Measurements from ENCODE around the gene PAPOLA. TPM values are rescaled to one million over a fixed set of nuclear protein-coding genes. Genes with fewer than 3 reads are reported as not detected.

PAPOLA gene
- total RNA-seq (2022): 204 and 207 TPM in 2 replicates
- percentile 96 among the genes with signal in this experiment for Bru-seq, nascent RNA
- percentile 97 among the genes with signal in this experiment for BruChase-seq, experiment 1, labeled RNA remaining after a 2-hour chase
- BruChase-seq, experiment 2, labeled RNA remaining after a 6-hour chase: percentile 96 among the genes with signal in this experiment
- long read RNA-seq, full-length matches to known transcripts: 217 of 297 reads
- long read RNA-seq, partial matches to known transcripts: 26 of 297 reads
- long read RNA-seq, other reads (novel, unspliced or antisense): 54 of 297 reads

GRCh38 chr14:96501740-96502620 lies at the start of gene PAPOLA:
Gene PAPOLA (plus strand): TSS chr14:96502382. CDS start chr14:96502593, 211 bp downstream.
- peak within 1 kb of the TSS; percentile 99 for H3K4me3 Mint-ChIP-seq (ENCODE audit: unreplicated experiment)
- POLR2A ChIA-PET: interaction anchor here (0.5 to 1.2 kb wide), 5 partner anchors 10 to 110 kb away, joined by 3 to 4 read pairs (median 4); no protein-coding TSS in a partner anchor
- Histone ChIP-seq H3K27me3 (replicated peaks; ENCODE audit: control insufficient read depth, insufficient read depth, low read length) (no peaks in the 10 kb centered on the region), H3K4me1 (peaks cover 8% of the 10 kb centered on the region; the same call in 1 of the 2 replicates), H3K9me3 (no peaks in the 10 kb centered on the region), H3K36me3 (ENCODE audit: control insufficient read depth, insufficient read depth, low read length) (no peaks in the 10 kb centered on the region), H3K4me3 (ENCODE audit: low read depth, low read length) (peak within 1 kb of the TSS; percentile 93)
- no peaks in the 10 kb centered on the region for H3K27me3 Mint-ChIP-seq (ENCODE audit: insufficient read depth, unreplicated experiment)
- CTCF ChIA-PET: no interaction called here
- peak within 1 kb of the TSS; percentile 99 for H3K27ac Mint-ChIP-seq (ENCODE audit: unreplicated experiment)
- peaks cover 24% of the 10 kb centered on the region for H3K4me1 Mint-ChIP-seq (ENCODE audit: low read depth, unreplicated experiment)
- peak in 1 of 2 experiments; percentile 31 for TF ChIP-seq CTCF (IDR thresholded peaks at IDR 0.05; ENCODE audit: insufficient read depth in 1 of 2, low read depth in 1 of 2, low read length in 1 of 2, severe bottlenecking in 1 of 2, unreplicated experiment in 1 of 2)
- H3K9me3 Mint-ChIP-seq (ENCODE audit: unreplicated experiment): no peaks in the 10 kb centered on the region
- H3K36me3 Mint-ChIP-seq (ENCODE audit: insufficient read depth, unreplicated experiment): peaks cover 34% of the 10 kb centered on the region
- DNase-seq: peak; percentile 95 to 96
- BruUV-seq (replicated peaks): TSS peak; percentile 87
- intact Hi-C loops (cut with micrococcal nuclease; ENCODE audit: unreplicated experiment): loop anchor here (1.0 to 5.0 kb wide), 4 partner anchors 40 to 139 kb away; partner anchors contain the start of genes ATG2B and GSKIP

DNA sequence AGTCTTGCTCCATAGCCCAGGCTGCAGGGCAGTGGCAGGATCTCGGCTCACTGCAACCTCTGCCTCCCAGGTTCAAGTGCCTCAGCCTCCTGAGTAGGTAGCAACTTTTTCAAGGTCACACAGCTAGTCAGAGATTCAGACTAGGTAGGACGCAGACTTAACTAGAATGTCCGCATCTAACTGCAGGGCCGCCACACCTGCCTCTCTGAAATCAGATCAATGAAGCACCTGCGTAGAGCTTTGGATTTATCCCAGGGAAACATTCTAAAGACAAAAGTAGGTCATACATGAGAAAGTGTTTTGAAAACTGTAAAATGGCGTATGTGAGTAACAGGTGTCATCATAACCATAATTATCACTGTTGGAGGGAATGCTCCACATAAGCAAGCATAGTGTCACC lies 49.5 kb upstream of the PAPOLA start:
- intact Hi-C loops (cut with micrococcal nuclease; ENCODE audit: unreplicated experiment): no loop called here
- ChIA-PET POLR2A (no interaction called here), CTCF (no interaction called here)

More for the DNA sequence above, 49.5 kb upstream of the PAPOLA start:
- no peak overlapping the region for H3K27ac Mint-ChIP-seq (ENCODE audit: unreplicated experiment)
- DNase-seq: no peak
- peaks cover 25% of the 10 kb centered on the region for H3K4me1 ChIP-seq
- H3K36me3 ChIP-seq (ENCODE audit: control insufficient read depth, insufficient read depth, low read length): no peaks in the 10 kb centered on the region
- no peaks in the 10 kb centered on the region for H3K27me3 ChIP-seq (replicated peaks; ENCODE audit: control insufficient read depth, insufficient read depth, low read length)
- H3K27me3 Mint-ChIP-seq (ENCODE audit: insufficient read depth, unreplicated experiment): no peaks in the 10 kb centered on the region
- BruUV-seq (replicated peaks): no TSS peak
- TF ChIP-seq CTCF (IDR thresholded peaks at IDR 0.05; ENCODE audit: insufficient read depth in 1 of 2, low read depth in 1 of 2, low read length in 1 of 2, severe bottlenecking in 1 of 2, unreplicated experiment in 1 of 2): no peak
- H3K9me3 Mint-ChIP-seq (ENCODE audit: unreplicated experiment): no peaks in the 10 kb centered on the region
- H3K4me3 Mint-ChIP-seq (ENCODE audit: unreplicated experiment): no peak overlapping the region
- no peak overlapping the region for H3K4me3 ChIP-seq (ENCODE audit: low read depth, low read length)
- no peaks in the 10 kb centered on the region for H3K36me3 Mint-ChIP-seq (ENCODE audit: insufficient read depth, unreplicated experiment)
- no peaks in the 10 kb centered on the region for H3K9me3 ChIP-seq
- H3K4me1 Mint-ChIP-seq (ENCODE audit: low read depth, unreplicated experiment): no peaks in the 10 kb centered on the region

Measured in Caco-2 (cell line).